Measurements from ENCODE around the gene FAM83B.

- no peak for TF ChIP-seq CTCF (IDR thresholded peaks at IDR 0.05)
- no peak for TF ChIP-seq POLR2A (IDR thresholded peaks at IDR 0.05)
Measured at GRCh38 chr6:54900666-54901065, 54.1 kb downstream of the FAM83B start.

Measured in esophagus squamous epithelium (tissue), 4 donors.